CD4-positive, alpha-beta T cell (primary cell): Measurements from ENCODE around the gene RPN2. TPM values are rescaled to one million over a fixed set of nuclear protein-coding genes. Genes with fewer than 3 reads are reported as not detected.

ENCODE experiments used
- ATAC-seq: fragments of 200-7000 bp; cut with Tn5 transposase; one replicate; pipeline ENCODE4 v1.10.0; 2022; ENCODE audit warnings: mild to moderate bottlenecking; ENCODE audit not compliant: poor library complexity
- CTCF ChIA-PET: fragments of 350-600 bp; sonication (Branson Sonifier 250); formaldehyde crosslinking; loops from one replicate; lab custom pipeline; 2021; ENCODE audit warnings: antibody characterized with exemption, inconsistent platforms; lab: Charles Lee
- POLR2A ChIA-PET: fragments of 350-600 bp; sonication (Branson Sonifier 250); formaldehyde crosslinking; loops from one replicate; lab custom pipeline; 2021; ENCODE audit warnings: antibody characterized with exemption, inconsistent platforms; lab: Charles Lee
- DNase-seq, 14 experiments: peaks; one replicate each; pipeline ENCODE4 v3.0.0-alpha.2; 2013 to 2020; ENCODE audit warnings: mixed read lengths in 2 of 14
- H3K27ac ChIP-seq, 2 donors: one replicate each; pipeline versions ENCODE4 v1.5.1 to v1.7.0; 2013; ENCODE audit warnings: low read length in 2 of 2, low read depth in 1 of 2, mild to moderate bottlenecking in 1 of 2
- H3K27me3 ChIP-seq, 2 experiments: 1 replicate in 1 of 2; 2 replicates in 1 of 2; pipeline versions ENCODE4 v1.6.1 to v1.7.0; 2013; ENCODE audit warnings: low read length in 2 of 2, control low read depth in 1 of 2, mild to moderate bottlenecking in 1 of 2, moderate library complexity in 1 of 2; ENCODE audit not compliant: insufficient read depth in 2 of 2, control insufficient read depth in 1 of 2
- H3K36me3 ChIP-seq: one replicate; pipeline ENCODE4 v1.6.1; 2013; ENCODE audit warnings: low read length, control low read depth; ENCODE audit not compliant: insufficient read depth
- H3K4me1 ChIP-seq: one replicate; pipeline ENCODE4 v1.6.1; 2013; ENCODE audit warnings: low read length, control low read depth; ENCODE audit not compliant: insufficient read depth
- H3K4me3 ChIP-seq: one replicate; pipeline ENCODE4 v1.5.1; 2013; ENCODE audit warnings: mild to moderate bottlenecking, low read length, moderate library complexity
- H3K9me3 ChIP-seq, 2 experiments: 1 replicate in 1 of 2; 2 replicates in 1 of 2; pipeline versions ENCODE4 v1.6.1 to v1.7.0; 2013; ENCODE audit warnings: low read length in 2 of 2, mild to moderate bottlenecking in 2 of 2, control low read depth in 1 of 2, moderate library complexity in 1 of 2; ENCODE audit not compliant: control insufficient read depth in 1 of 2, insufficient read depth in 1 of 2
- H3K27ac Mint-ChIP-seq: one replicate; pipeline ENCODE4 v1.8.0; 2020; ENCODE audit warnings: mixed read lengths
- H3K27me3 Mint-ChIP-seq: one replicate; pipeline ENCODE4 v1.8.0; 2021; ENCODE audit warnings: mixed read lengths
- H3K36me3 Mint-ChIP-seq: one replicate; pipeline ENCODE4 v1.8.0; 2021; ENCODE audit warnings: low read depth, mixed read lengths
- H3K4me1 Mint-ChIP-seq: one replicate; pipeline ENCODE4 v1.8.0; 2021; ENCODE audit warnings: low read depth, mixed read lengths
- H3K4me3 Mint-ChIP-seq: one replicate; pipeline ENCODE4 v1.8.0; 2020; ENCODE audit warnings: mild to moderate bottlenecking, mixed read lengths
- H3K9me3 Mint-ChIP-seq: one replicate; pipeline ENCODE4 v1.8.0; 2020; ENCODE audit warnings: mixed read lengths
- intact Hi-C, 2 experiments: fragments of 100-400 bp; cut with DNase I in 1 of 2; cut with micrococcal nuclease in 1 of 2; formaldehyde crosslinking; loops; one replicate each; pipeline versions ENCODE4 v1.15.1 to v1.9.0; 2023 to 2025; cut with DNase I, micrococcal nuclease
- total RNA-seq, 174 experiments: library from RNA in 2 of 174; stranded (reverse) in 2 of 174; gene quantifications; one replicate each; pipeline ENCODE4 v1.2.3 and lab custom pipeline; 2021 to 2026
- TF ChIP-seq, protein P1 (sequence below): fragments of 200-600 bp; IDR thresholded peaks from one replicate; pipeline ENCODE4 v1.8.0; 2022; ENCODE audit warnings: antibody characterized with exemption, mild to moderate bottlenecking

RPN2 gene
- total RNA-seq, 2 experiments from 2014 or later, result 62.8 to 65.8 TPM

- Mint-ChIP-seq H3K4me1 (peaks cover 69% of the 10 kb centered on the region), H3K27me3 (no peaks in the 10 kb centered on the region), H3K9me3 (no peaks in the 10 kb centered on the region), H3K27ac (peak overlapping the region; percentile 35), H3K4me3 (no peak overlapping the region), H3K36me3 (peaks cover 69% of the 10 kb centered on the region)
- POLR2A ChIA-PET, result no interaction called here
- Histone ChIP-seq H3K27me3 (no peaks in the 10 kb centered on the region), H3K4me1 (peaks cover 46% of the 10 kb centered on the region), H3K36me3 (peaks cover 61% of the 10 kb centered on the region), H3K27ac (no peak overlapping the region), H3K9me3 (no peaks in the 10 kb centered on the region), H3K4me3 (no peak overlapping the region)
- intact Hi-C loops, result no loop called here
- CTCF ChIA-PET, result no interaction called here
- ATAC-seq (no peak), DNase-seq (no peak)
- TF ChIP-seq, protein P1, sequence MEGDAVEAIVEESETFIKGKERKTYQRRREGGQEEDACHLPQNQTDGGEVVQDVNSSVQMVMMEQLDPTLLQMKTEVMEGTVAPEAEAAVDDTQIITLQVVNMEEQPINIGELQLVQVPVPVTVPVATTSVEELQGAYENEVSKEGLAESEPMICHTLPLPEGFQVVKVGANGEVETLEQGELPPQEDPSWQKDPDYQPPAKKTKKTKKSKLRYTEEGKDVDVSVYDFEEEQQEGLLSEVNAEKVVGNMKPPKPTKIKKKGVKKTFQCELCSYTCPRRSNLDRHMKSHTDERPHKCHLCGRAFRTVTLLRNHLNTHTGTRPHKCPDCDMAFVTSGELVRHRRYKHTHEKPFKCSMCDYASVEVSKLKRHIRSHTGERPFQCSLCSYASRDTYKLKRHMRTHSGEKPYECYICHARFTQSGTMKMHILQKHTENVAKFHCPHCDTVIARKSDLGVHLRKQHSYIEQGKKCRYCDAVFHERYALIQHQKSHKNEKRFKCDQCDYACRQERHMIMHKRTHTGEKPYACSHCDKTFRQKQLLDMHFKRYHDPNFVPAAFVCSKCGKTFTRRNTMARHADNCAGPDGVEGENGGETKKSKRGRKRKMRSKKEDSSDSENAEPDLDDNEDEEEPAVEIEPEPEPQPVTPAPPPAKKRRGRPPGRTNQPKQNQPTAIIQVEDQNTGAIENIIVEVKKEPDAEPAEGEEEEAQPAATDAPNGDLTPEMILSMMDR, result no peak
Observed at GRCh38 chr20:37185686-37186085, 6.6 kb downstream of the RPN2 start.

GRCh38 chr20:37188787-37189186, 9.7 kb downstream of the RPN2 start:
- ATAC-seq (no peak), DNase-seq (no peak)
- H3K36me3 Mint-ChIP-seq, result peaks cover 74% of the 10 kb centered on the region
- no peaks in the 10 kb centered on the region for H3K27me3 Mint-ChIP-seq
- Histone ChIP-seq H3K27ac (no peak overlapping the region), H3K27me3 (no peaks in the 10 kb centered on the region), H3K36me3 (peaks cover 66% of the 10 kb centered on the region), H3K4me1 (peaks cover 48% of the 10 kb centered on the region), H3K4me3 (no peak overlapping the region), H3K9me3 (no peaks in the 10 kb centered on the region)
- TF ChIP-seq, protein P1, result no peak
- H3K27ac Mint-ChIP-seq, result no peak overlapping the region
- peaks cover 66% of the 10 kb centered on the region for H3K4me1 Mint-ChIP-seq
- no peak overlapping the region for H3K4me3 Mint-ChIP-seq
- CTCF ChIA-PET, result interaction anchor here (1.2 kb wide), 1 partner anchor 10 kb away, joined by 4 read pairs; the partner anchor contains the start of genes MROH8 and RPN2
- no peaks in the 10 kb centered on the region for H3K9me3 Mint-ChIP-seq
- intact Hi-C loops, result no loop called here
- POLR2A ChIA-PET, result interaction anchor here (0.7 to 4.4 kb wide), 3 partner anchors 10 to 339 kb away, joined by 3 to 33 read pairs (median 3); partner anchors contain the start of genes BLCAP, MROH8 and RPN2

- H3K9me3 ChIP-seq, result no peaks in the 10 kb centered on the region
- no peak overlapping the region for H3K4me3 ChIP-seq
- H3K27me3 Mint-ChIP-seq, result no peaks in the 10 kb centered on the region
- H3K4me3 Mint-ChIP-seq, result peak overlapping the region; percentile 5
- TF ChIP-seq, protein P1, result no peak
- no peak overlapping the region for H3K27ac ChIP-seq
- intact Hi-C loops, result no loop called here
- H3K36me3 Mint-ChIP-seq, result peaks cover 68% of the 10 kb centered on the region
- H3K4me1 Mint-ChIP-seq, result peaks cover 66% of the 10 kb centered on the region
- DNase-seq, result no peak
- peak overlapping the region; percentile 64 for H3K27ac Mint-ChIP-seq
- ChIA-PET POLR2A (interaction anchor here (1.2 to 4.4 kb wide), 2 partner anchors 11 to 338 kb away, joined by 3 to 33 read pairs; partner anchors contain the start of genes BLCAP, MROH8 and RPN2), CTCF (interaction anchor here (0.6 to 1.2 kb wide), 2 partner anchors 8 to 10 kb away, joined by 4 read pairs; partner anchors contain the start of genes MROH8 and RPN2)
- peaks cover 59% of the 10 kb centered on the region for H3K36me3 ChIP-seq
- no peaks in the 10 kb centered on the region for H3K27me3 ChIP-seq
- H3K4me1 ChIP-seq, result peaks cover 51% of the 10 kb centered on the region
- H3K9me3 Mint-ChIP-seq, result no peaks in the 10 kb centered on the region
- ATAC-seq, result no peak
Observed at GRCh38 chr20:37189416-37190016, 10.4 kb downstream of the RPN2 start.
